DMS153 (cell line): ENCODE data around the gene ADAMTS16.

Experiments used
- DNase-seq: peaks from one replicate; lab custom pipeline; 2025; lab: John Stamatoyannopoulos, UW

ADAMTS16 gene

DNA sequence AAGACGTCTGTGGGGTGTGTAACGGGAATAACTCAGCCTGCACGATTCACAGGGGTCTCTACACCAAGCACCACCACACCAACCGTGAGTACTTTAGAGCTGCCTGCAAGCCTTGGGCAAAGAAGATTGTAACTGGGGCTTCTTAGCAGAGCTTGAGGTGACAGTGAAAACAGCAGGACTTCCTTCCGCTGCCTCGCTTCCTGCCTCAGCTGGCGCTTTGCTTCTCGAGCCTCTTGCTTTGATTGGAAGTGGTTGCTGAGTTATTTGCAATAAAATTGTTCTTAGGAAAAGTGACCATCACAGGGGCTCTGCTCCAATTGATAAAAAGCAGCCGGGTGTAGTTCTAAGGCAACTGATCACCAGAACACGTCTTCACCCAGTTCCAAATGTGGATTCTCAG lies 99.1 kb downstream of the ADAMTS16 start:
- no peak for DNase-seq

DNA sequence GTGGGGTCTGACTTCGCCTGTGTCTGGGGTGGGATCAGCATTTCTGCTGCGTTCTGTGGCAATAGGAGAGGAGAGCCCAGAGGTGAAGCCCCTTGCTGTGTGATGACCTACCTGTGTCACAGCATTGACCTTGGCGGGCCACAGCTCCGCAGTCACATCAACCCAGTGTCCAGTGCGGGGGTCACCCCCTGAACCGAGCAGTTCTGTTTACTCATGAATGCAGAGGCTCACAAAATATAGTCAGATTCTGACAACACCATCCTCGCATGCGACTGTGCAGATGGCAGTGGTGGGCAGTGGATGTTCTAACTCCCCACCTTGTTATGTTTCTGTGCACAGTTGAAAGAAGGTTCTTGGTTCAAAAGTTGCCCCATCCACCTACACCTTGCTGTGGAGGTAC lies 100.1 kb downstream of the ADAMTS16 start:
- no peak for DNase-seq

- no peak for DNase-seq
These were observed 101.9 kb downstream of the ADAMTS16 start for GRCh38 chr5:5242056-5242455.

DNA sequence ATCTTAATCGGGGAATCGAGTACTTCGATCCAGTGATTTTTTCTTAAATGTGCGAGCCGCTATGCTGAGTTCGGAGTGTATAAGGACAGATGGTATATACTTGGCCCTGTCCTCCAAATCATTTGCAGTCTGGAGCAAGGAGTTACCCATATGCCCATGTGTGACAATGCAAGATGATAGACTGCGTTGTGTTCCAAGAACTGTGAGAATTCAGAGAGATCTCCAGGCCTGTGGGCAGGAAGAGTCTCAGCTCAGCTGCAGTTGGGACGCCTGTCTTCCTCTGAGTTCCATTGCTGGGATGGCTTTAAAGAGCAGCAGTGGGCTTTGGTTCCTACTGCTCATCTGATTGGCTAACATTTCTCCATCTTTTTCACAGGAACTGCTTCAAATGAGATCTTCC lies 106.6 kb downstream of the ADAMTS16 start:
- no peak for DNase-seq

GRCh38 chr5:5250758-5251157 lies 110.6 kb downstream of the ADAMTS16 start:
- no peak for DNase-seq

DNA sequence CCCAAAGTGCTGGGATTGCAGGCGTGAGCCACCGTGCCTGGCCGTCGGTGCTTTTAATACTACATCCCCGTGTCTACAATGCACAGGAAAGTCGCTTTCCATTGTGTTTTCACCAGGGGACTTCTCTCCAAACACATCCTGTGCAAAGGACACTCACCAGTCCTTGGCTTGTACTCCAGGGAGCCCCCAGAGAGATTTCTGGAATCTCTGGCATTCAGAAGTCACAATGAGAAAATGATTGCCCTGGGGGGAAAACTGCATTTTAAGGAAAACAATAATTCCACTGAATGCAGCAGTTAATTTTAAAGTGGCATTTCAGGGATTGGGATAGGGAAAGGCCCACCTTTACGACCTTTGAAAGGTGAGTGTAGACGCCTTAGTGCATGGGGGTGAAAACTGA lies 112.0 kb downstream of the ADAMTS16 start:
- no peak for DNase-seq

- DNase-seq = no peak
These were observed 117.2 kb downstream of the ADAMTS16 start for GRCh38 chr5:5257353-5257752.

DNA sequence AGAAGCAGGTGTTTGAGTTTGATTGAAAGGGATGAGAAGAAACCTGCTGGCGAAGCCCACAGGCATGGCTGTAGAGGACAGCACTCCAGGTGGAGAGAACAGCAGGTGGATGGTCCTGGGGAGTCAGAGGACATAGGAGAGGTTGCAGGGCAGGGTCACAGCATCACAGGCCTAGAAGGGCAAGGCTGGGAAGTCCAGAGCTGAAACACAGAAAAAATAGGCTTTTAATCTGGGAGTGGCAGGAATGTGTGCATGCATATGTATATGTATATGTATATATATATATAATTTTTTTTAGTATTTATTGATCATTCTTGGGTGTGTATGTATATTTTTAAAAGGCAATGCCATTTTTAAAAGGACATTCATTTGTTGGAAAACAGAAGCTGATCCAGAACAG lies 118.4 kb downstream of the ADAMTS16 start:
- no peak for DNase-seq

- DNase-seq = no peak
These were observed 124.6 kb downstream of the ADAMTS16 start for GRCh38 chr5:5264727-5265126.

DNA sequence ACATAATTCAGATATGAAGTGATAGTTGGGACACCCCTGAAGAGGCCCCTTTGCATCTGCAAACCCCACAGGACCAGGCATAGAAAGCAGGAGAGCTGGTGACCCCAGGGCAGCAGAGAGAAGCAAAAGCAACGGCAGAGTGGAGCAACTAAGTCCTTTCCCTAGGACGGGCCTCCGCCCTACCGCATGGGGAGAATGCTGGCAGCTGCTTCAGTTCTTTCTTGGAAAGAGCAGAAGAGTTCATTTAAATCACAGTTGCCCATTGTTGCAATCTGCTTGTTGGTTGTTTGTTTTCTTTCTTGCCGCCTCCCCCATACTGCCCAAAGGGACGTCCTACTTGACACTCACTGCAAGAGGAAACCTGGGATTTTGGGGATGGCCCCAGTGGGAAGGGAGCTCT lies 126.2 kb downstream of the ADAMTS16 start:
- DNase-seq = no peak

- no peak for DNase-seq
These were observed 130.0 kb downstream of the ADAMTS16 start for GRCh38 chr5:5270161-5270560.

- peak; percentile 88 for DNase-seq
These were observed 131.0 kb downstream of the ADAMTS16 start for GRCh38 chr5:5270958-5271785.

DNA sequence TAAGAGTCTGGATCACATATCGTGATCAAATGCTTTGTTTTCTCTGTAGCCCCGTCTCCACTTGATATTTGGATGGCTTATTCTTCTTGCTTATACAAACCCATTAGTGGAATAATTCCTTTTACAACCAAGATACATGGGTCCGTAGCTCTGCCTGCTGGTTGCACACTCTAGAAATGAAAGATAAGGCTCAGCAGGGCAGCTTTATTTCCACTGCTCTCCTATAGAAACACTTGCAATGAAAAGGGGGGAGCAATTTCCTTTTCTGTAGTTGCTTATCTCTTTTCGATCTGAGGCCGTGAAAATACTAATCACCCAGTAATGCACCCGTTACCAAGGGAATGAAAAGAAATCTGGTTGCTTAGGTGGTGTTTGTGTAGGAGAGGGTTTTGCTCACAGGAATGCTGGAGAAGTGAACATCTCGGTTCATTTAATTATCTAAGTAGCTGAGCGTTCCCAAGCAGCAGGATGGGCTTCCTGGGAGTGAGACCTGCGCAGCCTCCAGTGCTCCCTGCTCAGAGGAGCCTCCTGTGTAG lies 131.7 kb downstream of the ADAMTS16 start:
- no peak for DNase-seq

GRCh38 chr5:5273398-5273797 lies 133.3 kb downstream of the ADAMTS16 start:
- no peak for DNase-seq

- no peak for DNase-seq
These were observed 133.8 kb downstream of the ADAMTS16 start for GRCh38 chr5:5273976-5274375.

GRCh38 chr5:5275211-5275610 lies 135.1 kb downstream of the ADAMTS16 start:
- no peak for DNase-seq

GRCh38 chr5:5276430-5276829 lies 136.3 kb downstream of the ADAMTS16 start:
- no peak for DNase-seq

GRCh38 chr5:5276951-5277517 lies 136.9 kb downstream of the ADAMTS16 start:
- no peak for DNase-seq

- no peak for DNase-seq
These were observed 138.2 kb downstream of the ADAMTS16 start for GRCh38 chr5:5278201-5278814.

DNA sequence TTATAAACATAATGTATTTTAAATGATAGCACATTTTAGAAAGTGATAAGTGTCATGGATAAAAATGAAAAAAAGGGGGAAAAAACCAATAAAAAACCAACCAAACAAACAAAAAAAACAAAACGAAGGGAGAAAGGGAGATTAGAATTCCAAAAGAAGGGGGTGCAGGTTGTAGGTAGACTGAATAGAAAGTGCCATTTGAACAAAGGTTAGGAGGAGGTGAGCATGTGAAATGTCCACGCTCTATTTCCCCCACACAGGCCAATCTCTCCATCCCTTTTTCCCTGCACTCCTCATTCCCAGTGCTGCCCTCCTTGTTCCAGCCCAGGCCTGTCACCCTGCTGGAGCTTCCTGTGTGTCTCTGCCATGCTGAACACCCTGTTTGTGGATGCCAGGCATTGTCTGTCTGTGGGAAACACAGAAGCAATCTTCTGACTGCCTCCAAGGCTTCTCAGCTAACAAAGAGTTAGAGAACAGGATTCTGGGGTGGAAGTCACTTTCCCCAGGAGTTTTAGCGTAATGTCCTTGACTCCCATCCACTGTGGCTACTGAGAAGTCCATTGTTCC lies 138.8 kb downstream of the ADAMTS16 start:
- DNase-seq = no peak

DNA sequence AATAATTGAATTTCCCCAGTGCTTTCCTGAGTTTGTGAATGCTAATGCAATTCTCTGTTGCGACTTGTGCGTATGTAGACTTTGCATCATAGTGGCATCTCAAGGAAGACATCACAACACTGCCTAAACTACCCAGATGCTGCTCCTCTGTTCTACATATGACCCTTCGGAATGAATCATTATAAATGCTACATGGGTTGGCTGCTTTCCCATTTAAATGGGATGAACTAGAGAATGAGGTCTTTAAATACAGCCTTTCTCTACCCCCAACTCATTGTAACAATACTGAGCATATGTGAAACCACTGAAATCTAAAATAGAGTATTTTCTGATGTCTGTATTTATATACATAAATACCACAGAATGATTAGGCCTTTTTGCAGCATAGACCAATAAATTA lies 145.8 kb downstream of the ADAMTS16 start:
- DNase-seq = no peak

DNA sequence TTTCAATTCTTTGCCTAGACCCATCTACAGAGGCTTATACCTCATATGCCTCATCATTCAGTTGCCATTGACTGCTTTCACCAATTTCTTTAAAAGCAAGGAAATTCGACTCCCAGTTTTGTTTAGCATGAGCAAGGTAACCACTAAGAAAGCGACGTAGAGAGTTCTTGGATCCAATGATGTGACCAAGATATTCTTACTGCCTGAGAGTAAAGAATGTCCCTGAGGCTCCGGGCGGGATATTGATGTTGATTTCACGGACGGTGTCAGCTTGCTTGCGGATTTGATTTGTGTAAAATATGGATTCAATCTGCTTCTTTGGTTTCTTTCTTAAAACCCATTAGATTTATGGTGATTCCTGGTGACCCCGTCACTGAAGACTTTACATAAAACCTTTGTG lies 147.3 kb downstream of the ADAMTS16 start:
- no peak for DNase-seq

- no peak for DNase-seq
These were observed 148.1 kb downstream of the ADAMTS16 start for GRCh38 chr5:5288201-5288600.
